WTC11 (cell line): ENCODE data around the gene ADPGK. TPM values are rescaled to one million over a fixed set of nuclear protein-coding genes. Genes with fewer than 3 reads are reported as not detected.
A peak's percentile ranks its signal among the peaks of the same experiment; 100 is the strongest.

Experiments used
- ATAC-seq: fragments of 200-7000 bp; cut with Tn5 transposase; 2 replicates; pipeline ENCODE4 v1.10.0; 2021; ENCODE audit warnings: mild to moderate bottlenecking, moderate library complexity
- CTCF ChIA-PET: fragments of 300-600 bp; sonication (Branson Sonifier 250); formaldehyde crosslinking; loops from one replicate; lab custom pipeline; 2021; ENCODE audit warnings: antibody characterized with exemption; lab: Charles Lee
- POLR2A ChIA-PET: fragments of 350-600 bp; sonication (Branson Sonifier 250); formaldehyde crosslinking; loops from one replicate; lab custom pipeline; 2021; ENCODE audit warnings: antibody characterized with exemption; lab: Charles Lee
- DNase-seq: peaks from one replicate; pipeline ENCODE4 v3.0.0; 2021; ENCODE audit warnings: low spot score
- H3K27ac Mint-ChIP-seq: 2 replicates; pipeline ENCODE4 v1.8.0; 2021; ENCODE audit warnings: mixed read lengths
- H3K27me3 Mint-ChIP-seq: 2 replicates; pipeline ENCODE4 v1.8.0; 2021; ENCODE audit warnings: low read depth, mild to moderate bottlenecking, moderate library complexity, mixed read lengths
- H3K36me3 Mint-ChIP-seq: 2 replicates; pipeline ENCODE4 v1.8.0; 2021; ENCODE audit warnings: mixed read lengths
- H3K4me1 Mint-ChIP-seq: 2 replicates; pipeline ENCODE4 v1.8.0; 2022; ENCODE audit warnings: mixed read lengths
- H3K4me3 Mint-ChIP-seq: 2 replicates; pipeline ENCODE4 v1.8.0; 2021; ENCODE audit warnings: mild to moderate bottlenecking, moderate library complexity, mixed read lengths
- H3K9me3 Mint-ChIP-seq: 2 replicates; pipeline ENCODE4 v1.8.0; 2021; ENCODE audit warnings: mixed read lengths
- ETV6 ChIP-seq: sonication (generic); formaldehyde crosslinking; IDR thresholded peaks from 2 replicates; pipeline ENCODE4 v1.8.1; 2022; ENCODE audit warnings: mild to moderate bottlenecking, missing genetic modification reagents
- FOXJ3 ChIP-seq: sonication (generic); formaldehyde crosslinking; IDR thresholded peaks from 2 replicates; pipeline ENCODE4 v1.9.0; 2021; ENCODE audit warnings: missing genetic modification reagents, mild to moderate bottlenecking, borderline replicate concordance
- FOXK1 ChIP-seq: sonication (generic); formaldehyde crosslinking; IDR thresholded peaks from 2 replicates; pipeline ENCODE4 v1.8.0; 2022; ENCODE audit warnings: mild to moderate bottlenecking, moderate library complexity, missing genetic modification reagents
- GTF2I ChIP-seq: fragments of 250-450 bp; sonication (Bioruptor Pico); conservative IDR thresholded peaks from 2 replicates; pipeline ENCODE4 v1.4.0; 2021; ENCODE audit warnings: mild to moderate bottlenecking
- RORB ChIP-seq: fragments of 250-450 bp; sonication (Bioruptor Pico); IDR thresholded peaks from 2 replicates; pipeline ENCODE4 v1.9.0; 2021; ENCODE audit warnings: mild to moderate bottlenecking
- SMAD3 ChIP-seq: sonication (generic); formaldehyde crosslinking; IDR thresholded peaks from 2 replicates; pipeline ENCODE4 v1.8.0; 2022; ENCODE audit warnings: missing genetic modification reagents, mild to moderate bottlenecking, borderline replicate concordance
- SMAD4 ChIP-seq: sonication (generic); formaldehyde crosslinking; IDR thresholded peaks from 2 replicates; pipeline ENCODE4 v1.8.0; 2022; ENCODE audit warnings: mild to moderate bottlenecking, missing genetic modification reagents
- SP1 ChIP-seq: sonication (generic); formaldehyde crosslinking; conservative IDR thresholded peaks from 2 replicates; pipeline ENCODE4 v1.8.1; 2022; ENCODE audit warnings: missing genetic modification reagents
- TEAD1 ChIP-seq: sonication (generic); formaldehyde crosslinking; IDR thresholded peaks from 2 replicates; pipeline ENCODE4 v1.8.0; 2022; ENCODE audit warnings: mild to moderate bottlenecking, missing genetic modification reagents
- TEAD4 ChIP-seq: sonication (generic); formaldehyde crosslinking; IDR thresholded peaks from 2 replicates; pipeline ENCODE4 v1.8.0; 2022; ENCODE audit warnings: mild to moderate bottlenecking, missing genetic modification reagents
- ZNF121 ChIP-seq: sonication (generic); formaldehyde crosslinking; IDR thresholded peaks from 2 replicates; pipeline ENCODE4 v1.8.0; 2023; ENCODE audit warnings: missing genetic modification reagents
- ZNF138 ChIP-seq: sonication (generic); formaldehyde crosslinking; conservative IDR thresholded peaks from 2 replicates; pipeline ENCODE4 v1.8.1; 2022; ENCODE audit warnings: mild to moderate bottlenecking, moderate library complexity, missing genetic modification reagents
- ZNF423 ChIP-seq: fragments of 250-450 bp; sonication (Bioruptor Pico); IDR thresholded peaks from 2 replicates; pipeline ENCODE4 v2.1.2; 2022; ENCODE audit warnings: mild to moderate bottlenecking, moderate library complexity
- total RNA-seq: library from RNA; stranded (reverse); gene quantifications from 3 replicates; pipeline ENCODE4 v1.2.3, GENCODE V29; 2021
- TF ChIP-seq, protein P1 (sequence below): sonication (generic); formaldehyde crosslinking; conservative IDR thresholded peaks from 2 replicates; pipeline ENCODE4 v1.8.1; 2023; ENCODE audit warnings: mild to moderate bottlenecking, low read depth, missing genetic modification reagents, moderate library complexity
- TF ChIP-seq, protein P2 (sequence below): sonication (generic); formaldehyde crosslinking; IDR thresholded peaks from 2 replicates; pipeline ENCODE4 v1.8.1; 2022; ENCODE audit warnings: low read depth, missing genetic modification reagents, borderline replicate concordance
- TF ChIP-seq, protein P3 (sequence below): sonication (generic); formaldehyde crosslinking; IDR thresholded peaks from 2 replicates; pipeline ENCODE4 v1.8.0; 2022; ENCODE audit warnings: mild to moderate bottlenecking, missing genetic modification reagents
- TF ChIP-seq, protein P4 (sequence below): fragments of 250-450 bp; sonication (Bioruptor Pico); IDR thresholded peaks from 2 replicates; pipeline ENCODE4 v1.8.0; 2021; ENCODE audit warnings: mild to moderate bottlenecking
- TF ChIP-seq, protein P5 (sequence below): fragments of 200-600 bp; IDR thresholded peaks from 2 replicates; pipeline ENCODE4 v1.8.0; 2022; ENCODE audit warnings: antibody characterized with exemption
- TF ChIP-seq, protein P6 (sequence below): sonication (generic); formaldehyde crosslinking; IDR thresholded peaks from 2 replicates; pipeline ENCODE4 v1.8.1; 2022; ENCODE audit warnings: mild to moderate bottlenecking, moderate library complexity, missing genetic modification reagents
- TF ChIP-seq, protein P7 (sequence below): sonication (generic); formaldehyde crosslinking; IDR thresholded peaks from 2 replicates; pipeline ENCODE4 v1.8.0; 2022; ENCODE audit warnings: missing genetic modification reagents
- TF ChIP-seq, protein P8 (sequence below): sonication (generic); formaldehyde crosslinking; IDR thresholded peaks from 2 replicates; pipeline ENCODE4 v1.8.1; 2023; ENCODE audit warnings: mild to moderate bottlenecking, moderate library complexity, missing genetic modification reagents

ADPGK gene
- total RNA-seq, 1 experiment from 2014 or later = 37.9 TPM

DNA sequence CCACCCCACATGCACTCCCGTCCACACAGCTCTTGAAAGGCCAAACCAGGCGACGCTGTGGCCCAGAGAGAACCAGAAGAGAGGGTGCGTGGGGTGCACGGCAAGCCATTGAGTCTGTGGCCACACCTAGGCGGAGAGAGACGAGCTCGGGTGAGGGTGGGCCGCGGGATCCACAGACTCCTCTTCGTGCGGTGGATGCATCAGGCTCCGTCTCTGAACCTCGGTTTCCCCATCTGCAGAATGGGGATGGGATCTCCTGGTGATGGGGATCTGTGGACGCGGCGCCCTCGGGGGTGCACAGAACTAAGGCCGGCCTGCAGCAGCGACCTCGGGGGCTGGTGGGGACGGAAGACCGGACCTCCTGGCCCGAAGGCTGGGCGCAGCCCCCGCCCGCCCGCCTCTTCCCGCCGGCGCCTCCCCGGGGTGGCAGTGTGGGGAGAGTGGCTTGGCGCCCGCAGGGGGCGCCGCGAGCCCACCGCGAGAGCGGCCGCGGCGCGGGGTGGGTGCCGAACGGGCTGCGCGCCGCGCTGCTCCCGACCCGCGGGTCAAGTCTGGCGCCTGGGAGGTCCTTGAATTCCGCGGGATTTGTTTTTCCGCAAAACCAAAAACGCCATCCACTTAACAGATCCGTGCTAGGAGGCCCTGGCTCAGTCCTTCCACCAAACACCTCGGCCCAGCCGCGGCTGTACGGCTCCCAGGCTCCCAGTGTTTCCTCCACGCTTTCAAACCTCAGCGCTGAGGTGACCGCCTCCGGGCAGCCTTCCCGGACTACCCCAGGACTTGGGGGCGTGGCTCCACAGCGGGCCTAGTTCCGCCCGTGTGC is 13.2 kb upstream of the ADPGK start:
- H3K9me3 Mint-ChIP-seq = 0 out of 2 replicates have a peak, but pooled peaks cover 1% of the 10 kb centered on the region
- no peak for TF ChIP-seq RORB (CRISPR knock-in tag)
- no peak for TF ChIP-seq SMAD4 (CRISPR knock-in tag)
- no peak for TF ChIP-seq ZNF121
- no peak; the same call in 1 of the 2 replicates for TF ChIP-seq FOXK1 (CRISPR knock-in tag)
- TF ChIP-seq, protein P1, sequence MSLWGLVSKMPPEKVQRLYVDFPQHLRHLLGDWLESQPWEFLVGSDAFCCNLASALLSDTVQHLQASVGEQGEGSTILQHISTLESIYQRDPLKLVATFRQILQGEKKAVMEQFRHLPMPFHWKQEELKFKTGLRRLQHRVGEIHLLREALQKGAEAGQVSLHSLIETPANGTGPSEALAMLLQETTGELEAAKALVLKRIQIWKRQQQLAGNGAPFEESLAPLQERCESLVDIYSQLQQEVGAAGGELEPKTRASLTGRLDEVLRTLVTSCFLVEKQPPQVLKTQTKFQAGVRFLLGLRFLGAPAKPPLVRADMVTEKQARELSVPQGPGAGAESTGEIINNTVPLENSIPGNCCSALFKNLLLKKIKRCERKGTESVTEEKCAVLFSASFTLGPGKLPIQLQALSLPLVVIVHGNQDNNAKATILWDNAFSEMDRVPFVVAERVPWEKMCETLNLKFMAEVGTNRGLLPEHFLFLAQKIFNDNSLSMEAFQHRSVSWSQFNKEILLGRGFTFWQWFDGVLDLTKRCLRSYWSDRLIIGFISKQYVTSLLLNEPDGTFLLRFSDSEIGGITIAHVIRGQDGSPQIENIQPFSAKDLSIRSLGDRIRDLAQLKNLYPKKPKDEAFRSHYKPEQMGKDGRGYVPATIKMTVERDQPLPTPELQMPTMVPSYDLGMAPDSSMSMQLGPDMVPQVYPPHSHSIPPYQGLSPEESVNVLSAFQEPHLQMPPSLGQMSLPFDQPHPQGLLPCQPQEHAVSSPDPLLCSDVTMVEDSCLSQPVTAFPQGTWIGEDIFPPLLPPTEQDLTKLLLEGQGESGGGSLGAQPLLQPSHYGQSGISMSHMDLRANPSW (CRISPR knock-in tag) = 0 out of 2 replicates have a peak, but pooled peaks have one; percentile 12
- no peak for TF ChIP-seq SMAD3
- TF ChIP-seq, protein P2, sequence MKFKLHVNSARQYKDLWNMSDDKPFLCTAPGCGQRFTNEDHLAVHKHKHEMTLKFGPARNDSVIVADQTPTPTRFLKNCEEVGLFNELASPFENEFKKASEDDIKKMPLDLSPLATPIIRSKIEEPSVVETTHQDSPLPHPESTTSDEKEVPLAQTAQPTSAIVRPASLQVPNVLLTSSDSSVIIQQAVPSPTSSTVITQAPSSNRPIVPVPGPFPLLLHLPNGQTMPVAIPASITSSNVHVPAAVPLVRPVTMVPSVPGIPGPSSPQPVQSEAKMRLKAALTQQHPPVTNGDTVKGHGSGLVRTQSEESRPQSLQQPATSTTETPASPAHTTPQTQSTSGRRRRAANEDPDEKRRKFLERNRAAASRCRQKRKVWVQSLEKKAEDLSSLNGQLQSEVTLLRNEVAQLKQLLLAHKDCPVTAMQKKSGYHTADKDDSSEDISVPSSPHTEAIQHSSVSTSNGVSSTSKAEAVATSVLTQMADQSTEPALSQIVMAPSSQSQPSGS (CRISPR knock-in tag) = no peak
- TF ChIP-seq FOXJ3 (CRISPR knock-in tag) = no peak
- TF ChIP-seq, protein P3, sequence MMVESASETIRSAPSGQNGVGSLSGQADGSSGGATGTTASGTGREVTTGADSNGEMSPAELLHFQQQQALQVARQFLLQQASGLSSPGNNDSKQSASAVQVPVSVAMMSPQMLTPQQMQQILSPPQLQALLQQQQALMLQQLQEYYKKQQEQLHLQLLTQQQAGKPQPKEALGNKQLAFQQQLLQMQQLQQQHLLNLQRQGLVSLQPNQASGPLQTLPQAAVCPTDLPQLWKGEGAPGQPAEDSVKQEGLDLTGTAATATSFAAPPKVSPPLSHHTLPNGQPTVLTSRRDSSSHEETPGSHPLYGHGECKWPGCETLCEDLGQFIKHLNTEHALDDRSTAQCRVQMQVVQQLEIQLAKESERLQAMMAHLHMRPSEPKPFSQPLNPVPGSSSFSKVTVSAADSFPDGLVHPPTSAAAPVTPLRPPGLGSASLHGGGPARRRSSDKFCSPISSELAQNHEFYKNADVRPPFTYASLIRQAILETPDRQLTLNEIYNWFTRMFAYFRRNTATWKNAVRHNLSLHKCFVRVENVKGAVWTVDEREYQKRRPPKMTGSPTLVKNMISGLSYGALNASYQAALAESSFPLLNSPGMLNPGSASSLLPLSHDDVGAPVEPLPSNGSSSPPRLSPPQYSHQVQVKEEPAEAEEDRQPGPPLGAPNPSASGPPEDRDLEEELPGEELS = no peak
- TF ChIP-seq, protein P4, sequence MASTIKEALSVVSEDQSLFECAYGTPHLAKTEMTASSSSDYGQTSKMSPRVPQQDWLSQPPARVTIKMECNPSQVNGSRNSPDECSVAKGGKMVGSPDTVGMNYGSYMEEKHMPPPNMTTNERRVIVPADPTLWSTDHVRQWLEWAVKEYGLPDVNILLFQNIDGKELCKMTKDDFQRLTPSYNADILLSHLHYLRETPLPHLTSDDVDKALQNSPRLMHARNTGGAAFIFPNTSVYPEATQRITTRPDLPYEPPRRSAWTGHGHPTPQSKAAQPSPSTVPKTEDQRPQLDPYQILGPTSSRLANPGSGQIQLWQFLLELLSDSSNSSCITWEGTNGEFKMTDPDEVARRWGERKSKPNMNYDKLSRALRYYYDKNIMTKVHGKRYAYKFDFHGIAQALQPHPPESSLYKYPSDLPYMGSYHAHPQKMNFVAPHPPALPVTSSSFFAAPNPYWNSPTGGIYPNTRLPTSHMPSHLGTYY (CRISPR knock-in tag) = no peak
- TF ChIP-seq, protein P5, sequence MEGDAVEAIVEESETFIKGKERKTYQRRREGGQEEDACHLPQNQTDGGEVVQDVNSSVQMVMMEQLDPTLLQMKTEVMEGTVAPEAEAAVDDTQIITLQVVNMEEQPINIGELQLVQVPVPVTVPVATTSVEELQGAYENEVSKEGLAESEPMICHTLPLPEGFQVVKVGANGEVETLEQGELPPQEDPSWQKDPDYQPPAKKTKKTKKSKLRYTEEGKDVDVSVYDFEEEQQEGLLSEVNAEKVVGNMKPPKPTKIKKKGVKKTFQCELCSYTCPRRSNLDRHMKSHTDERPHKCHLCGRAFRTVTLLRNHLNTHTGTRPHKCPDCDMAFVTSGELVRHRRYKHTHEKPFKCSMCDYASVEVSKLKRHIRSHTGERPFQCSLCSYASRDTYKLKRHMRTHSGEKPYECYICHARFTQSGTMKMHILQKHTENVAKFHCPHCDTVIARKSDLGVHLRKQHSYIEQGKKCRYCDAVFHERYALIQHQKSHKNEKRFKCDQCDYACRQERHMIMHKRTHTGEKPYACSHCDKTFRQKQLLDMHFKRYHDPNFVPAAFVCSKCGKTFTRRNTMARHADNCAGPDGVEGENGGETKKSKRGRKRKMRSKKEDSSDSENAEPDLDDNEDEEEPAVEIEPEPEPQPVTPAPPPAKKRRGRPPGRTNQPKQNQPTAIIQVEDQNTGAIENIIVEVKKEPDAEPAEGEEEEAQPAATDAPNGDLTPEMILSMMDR = peak; percentile 48
- 0 out of 2 replicates have a peak, but pooled peaks have one; percentile 40 for TF ChIP-seq TEAD1 (CRISPR knock-in tag)
- TF ChIP-seq, protein P6, sequence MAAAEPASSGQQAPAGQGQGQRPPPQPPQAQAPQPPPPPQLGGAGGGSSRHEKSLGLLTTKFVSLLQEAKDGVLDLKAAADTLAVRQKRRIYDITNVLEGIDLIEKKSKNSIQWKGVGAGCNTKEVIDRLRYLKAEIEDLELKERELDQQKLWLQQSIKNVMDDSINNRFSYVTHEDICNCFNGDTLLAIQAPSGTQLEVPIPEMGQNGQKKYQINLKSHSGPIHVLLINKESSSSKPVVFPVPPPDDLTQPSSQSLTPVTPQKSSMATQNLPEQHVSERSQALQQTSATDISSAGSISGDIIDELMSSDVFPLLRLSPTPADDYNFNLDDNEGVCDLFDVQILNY (CRISPR knock-in tag) = no peak; the same call in 1 of the 2 replicates
- no peak for TF ChIP-seq TEAD4 (CRISPR knock-in tag)
- TF ChIP-seq SP1 (CRISPR knock-in tag) = no peak
- no peak for TF ChIP-seq ZNF138 (CRISPR knock-in tag)
- TF ChIP-seq GTF2I (CRISPR knock-in tag) = peak; percentile 92
- no peak for TF ChIP-seq ETV6
- TF ChIP-seq, protein P7, sequence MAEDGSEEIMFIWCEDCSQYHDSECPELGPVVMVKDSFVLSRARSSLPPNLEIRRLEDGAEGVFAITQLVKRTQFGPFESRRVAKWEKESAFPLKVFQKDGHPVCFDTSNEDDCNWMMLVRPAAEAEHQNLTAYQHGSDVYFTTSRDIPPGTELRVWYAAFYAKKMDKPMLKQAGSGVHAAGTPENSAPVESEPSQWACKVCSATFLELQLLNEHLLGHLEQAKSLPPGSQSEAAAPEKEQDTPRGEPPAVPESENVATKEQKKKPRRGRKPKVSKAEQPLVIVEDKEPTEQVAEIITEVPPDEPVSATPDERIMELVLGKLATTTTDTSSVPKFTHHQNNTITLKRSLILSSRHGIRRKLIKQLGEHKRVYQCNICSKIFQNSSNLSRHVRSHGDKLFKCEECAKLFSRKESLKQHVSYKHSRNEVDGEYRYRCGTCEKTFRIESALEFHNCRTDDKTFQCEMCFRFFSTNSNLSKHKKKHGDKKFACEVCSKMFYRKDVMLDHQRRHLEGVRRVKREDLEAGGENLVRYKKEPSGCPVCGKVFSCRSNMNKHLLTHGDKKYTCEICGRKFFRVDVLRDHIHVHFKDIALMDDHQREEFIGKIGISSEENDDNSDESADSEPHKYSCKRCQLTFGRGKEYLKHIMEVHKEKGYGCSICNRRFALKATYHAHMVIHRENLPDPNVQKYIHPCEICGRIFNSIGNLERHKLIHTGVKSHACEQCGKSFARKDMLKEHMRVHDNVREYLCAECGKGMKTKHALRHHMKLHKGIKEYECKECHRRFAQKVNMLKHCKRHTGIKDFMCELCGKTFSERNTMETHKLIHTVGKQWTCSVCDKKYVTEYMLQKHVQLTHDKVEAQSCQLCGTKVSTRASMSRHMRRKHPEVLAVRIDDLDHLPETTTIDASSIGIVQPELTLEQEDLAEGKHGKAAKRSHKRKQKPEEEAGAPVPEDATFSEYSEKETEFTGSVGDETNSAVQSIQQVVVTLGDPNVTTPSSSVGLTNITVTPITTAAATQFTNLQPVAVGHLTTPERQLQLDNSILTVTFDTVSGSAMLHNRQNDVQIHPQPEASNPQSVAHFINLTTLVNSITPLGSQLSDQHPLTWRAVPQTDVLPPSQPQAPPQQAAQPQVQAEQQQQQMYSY (CRISPR knock-in tag) = no peak
- peak; percentile 90 for TF ChIP-seq ZNF423
- TF ChIP-seq, protein P8, sequence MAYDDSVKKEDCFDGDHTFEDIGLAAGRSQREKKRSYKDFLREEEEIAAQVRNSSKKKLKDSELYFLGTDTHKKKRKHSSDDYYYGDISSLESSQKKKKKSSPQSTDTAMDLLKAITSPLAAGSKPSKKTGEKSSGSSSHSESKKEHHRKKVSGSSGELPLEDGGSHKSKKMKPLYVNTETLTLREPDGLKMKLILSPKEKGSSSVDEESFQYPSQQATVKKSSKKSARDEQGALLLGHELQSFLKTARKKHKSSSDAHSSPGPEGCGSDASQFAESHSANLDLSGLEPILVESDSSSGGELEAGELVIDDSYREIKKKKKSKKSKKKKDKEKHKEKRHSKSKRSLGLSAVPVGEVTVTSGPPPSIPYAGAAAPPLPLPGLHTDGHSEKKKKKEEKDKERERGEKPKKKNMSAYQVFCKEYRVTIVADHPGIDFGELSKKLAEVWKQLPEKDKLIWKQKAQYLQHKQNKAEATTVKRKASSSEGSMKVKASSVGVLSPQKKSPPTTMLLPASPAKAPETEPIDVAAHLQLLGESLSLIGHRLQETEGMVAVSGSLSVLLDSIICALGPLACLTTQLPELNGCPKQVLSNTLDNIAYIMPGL (CRISPR knock-in tag) = 0 out of 2 replicates have a peak, but pooled peaks have one; percentile 0
- TF ChIP-seq, all 79 proteins: peak for 6
- Mint-ChIP-seq H3K4me3 (peak overlapping the region; percentile 89), H3K27me3 (peaks cover 17% of the 10 kb centered on the region), H3K27ac (no peak overlapping the region), H3K36me3 (no peaks in the 10 kb centered on the region), H3K4me1 (peaks cover 7% of the 10 kb centered on the region)
- ATAC-seq (peak; percentile 79), DNase-seq (peak; percentile 70)
- ChIA-PET POLR2A (no interaction called here), CTCF (interaction anchor here (0.6 to 1.8 kb wide), 9 partner anchors 12 to 984 kb away, joined by 3 to 8 read pairs (median 3); no protein-coding TSS in a partner anchor)
